ENCODE data around the gene MTA3.
"Not testable (repeated sequence)": the region's sequence is repeated elsewhere in the genome, so short reads cannot be mapped to it uniquely, and the experiment has no call there.

The MTA3 gene

DNA sequence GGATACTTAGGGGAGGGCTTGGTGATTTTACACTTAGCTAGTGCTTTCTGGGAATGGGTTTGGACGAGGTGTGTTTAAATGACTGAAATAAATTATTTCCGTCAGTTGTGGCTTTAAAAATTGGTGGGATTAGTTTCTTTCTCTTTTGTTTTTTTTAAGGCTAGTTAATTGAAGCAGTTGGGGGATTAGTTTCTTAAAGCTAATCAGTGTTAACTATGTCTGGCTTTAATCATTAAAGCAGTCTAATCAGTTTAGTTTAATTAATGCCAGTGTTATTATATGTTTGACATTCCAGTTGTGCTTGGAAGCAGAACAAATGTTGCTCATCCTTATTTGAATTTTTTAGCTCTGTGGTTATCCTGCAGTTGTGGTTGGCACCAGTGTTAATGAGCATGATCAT is 10.2 kb downstream of the MTA3 start:
- H2AFZ ChIP-seq, result no peak overlapping the region
- H3K4me3 ChIP-seq (ENCODE audit: low read depth, low read length), result no peak overlapping the region
- H3K36me3 ChIP-seq (ENCODE audit: control insufficient read depth, insufficient read depth, low read length), result no peaks in the 10 kb centered on the region
- TF ChIP-seq, protein P1, sequence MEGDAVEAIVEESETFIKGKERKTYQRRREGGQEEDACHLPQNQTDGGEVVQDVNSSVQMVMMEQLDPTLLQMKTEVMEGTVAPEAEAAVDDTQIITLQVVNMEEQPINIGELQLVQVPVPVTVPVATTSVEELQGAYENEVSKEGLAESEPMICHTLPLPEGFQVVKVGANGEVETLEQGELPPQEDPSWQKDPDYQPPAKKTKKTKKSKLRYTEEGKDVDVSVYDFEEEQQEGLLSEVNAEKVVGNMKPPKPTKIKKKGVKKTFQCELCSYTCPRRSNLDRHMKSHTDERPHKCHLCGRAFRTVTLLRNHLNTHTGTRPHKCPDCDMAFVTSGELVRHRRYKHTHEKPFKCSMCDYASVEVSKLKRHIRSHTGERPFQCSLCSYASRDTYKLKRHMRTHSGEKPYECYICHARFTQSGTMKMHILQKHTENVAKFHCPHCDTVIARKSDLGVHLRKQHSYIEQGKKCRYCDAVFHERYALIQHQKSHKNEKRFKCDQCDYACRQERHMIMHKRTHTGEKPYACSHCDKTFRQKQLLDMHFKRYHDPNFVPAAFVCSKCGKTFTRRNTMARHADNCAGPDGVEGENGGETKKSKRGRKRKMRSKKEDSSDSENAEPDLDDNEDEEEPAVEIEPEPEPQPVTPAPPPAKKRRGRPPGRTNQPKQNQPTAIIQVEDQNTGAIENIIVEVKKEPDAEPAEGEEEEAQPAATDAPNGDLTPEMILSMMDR (IDR thresholded peaks at IDR 0.05), result no peak
- H3K79me2 ChIP-seq, result peaks cover 6% of the 10 kb centered on the region
- H3K27ac ChIP-seq, result no peak overlapping the region
- no peak overlapping the region for H3K9ac ChIP-seq
- no peaks in the 10 kb centered on the region for H3K9me3 ChIP-seq (ENCODE audit: control insufficient read depth, low read length)
- no peaks in the 10 kb centered on the region for H3K4me1 ChIP-seq
- H3K27me3 ChIP-seq (ENCODE audit: control insufficient read depth, insufficient read depth, low read length), result no peaks in the 10 kb centered on the region
- no peak overlapping the region for H3K4me2 ChIP-seq (ENCODE audit: low read length)

- Histone ChIP-seq H3K4me3 (ENCODE audit: low read depth, low read length) (no peak overlapping the region), H3K27me3 (ENCODE audit: control insufficient read depth, insufficient read depth, low read length) (no peaks in the 10 kb centered on the region), H3K9ac (no peak overlapping the region), H3K4me1 (no peaks in the 10 kb centered on the region), H3K36me3 (ENCODE audit: control insufficient read depth, insufficient read depth, low read length) (no peaks in the 10 kb centered on the region), H3K27ac (no peak overlapping the region), H3K4me2 (ENCODE audit: low read length) (no peak overlapping the region), H3K9me3 (ENCODE audit: control insufficient read depth, low read length) (no peaks in the 10 kb centered on the region), H3K79me2 (peaks cover 3% of the 10 kb centered on the region), H2AFZ (no peak overlapping the region)
- TF ChIP-seq, protein P1 (IDR thresholded peaks at IDR 0.05), result no peak
Measured at GRCh38 chr2:42581257-42581656, 12.8 kb downstream of the MTA3 start.

DNA sequence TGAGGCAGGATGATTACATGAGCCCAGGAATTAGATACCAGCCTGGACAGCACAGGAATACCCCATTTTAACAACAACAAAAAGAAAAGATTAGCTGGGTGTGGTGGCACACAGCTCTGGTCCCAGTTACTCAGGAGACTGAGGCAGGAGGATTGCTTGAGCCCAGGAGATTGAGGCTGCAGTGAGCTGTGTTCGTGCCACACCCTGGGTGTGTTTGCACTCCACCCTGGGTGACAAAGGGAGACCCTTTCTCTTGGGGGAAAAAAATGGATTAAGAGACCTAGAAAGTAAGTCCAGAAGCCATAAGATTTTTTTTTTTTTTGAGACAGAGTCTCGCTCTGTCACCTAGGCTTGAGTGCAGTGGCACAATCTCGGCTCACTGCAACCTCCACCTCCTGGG is 16.2 kb downstream of the MTA3 start:
- H3K4me3 ChIP-seq (ENCODE audit: low read depth, low read length); H3K9me3 ChIP-seq (ENCODE audit: control insufficient read depth, low read length); H2AFZ ChIP-seq; H3K36me3 ChIP-seq (ENCODE audit: control insufficient read depth, insufficient read depth, low read length); H3K27ac ChIP-seq; H3K79me2 ChIP-seq; H3K4me2 ChIP-seq (ENCODE audit: low read length); H3K9ac ChIP-seq; H3K27me3 ChIP-seq (ENCODE audit: control insufficient read depth, insufficient read depth, low read length); H3K4me1 ChIP-seq: not testable (repeated sequence)

DNA sequence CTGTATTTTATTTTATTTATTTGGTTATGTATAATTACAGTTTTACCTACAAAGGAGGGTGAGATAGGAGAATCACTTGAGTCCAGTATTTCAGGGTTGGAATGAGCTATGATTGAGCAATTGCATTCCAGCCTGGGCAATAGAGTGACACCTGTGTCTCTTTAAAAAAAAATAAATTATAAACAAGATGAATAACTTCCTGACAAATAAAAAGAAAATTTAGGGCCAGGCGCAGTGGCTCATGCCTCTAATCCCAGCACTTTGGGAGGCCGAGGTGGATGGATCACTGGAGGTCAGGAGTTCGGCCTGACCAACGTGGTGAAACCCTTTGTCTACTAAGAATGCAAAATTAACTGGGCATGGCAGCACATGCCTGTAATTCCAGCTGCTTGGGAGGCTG is 17.3 kb downstream of the MTA3 start:
- Histone ChIP-seq H3K36me3 (ENCODE audit: control insufficient read depth, insufficient read depth, low read length) (no peaks in the 10 kb centered on the region), H3K79me2 (peaks cover 5% of the 10 kb centered on the region), H3K4me1 (no peaks in the 10 kb centered on the region), H3K27me3 (ENCODE audit: control insufficient read depth, insufficient read depth, low read length) (no peaks in the 10 kb centered on the region), H2AFZ (no peak overlapping the region), H3K9ac (no peak overlapping the region), H3K4me3 (ENCODE audit: low read depth, low read length) (no peak overlapping the region), H3K27ac (no peak overlapping the region), H3K9me3 (ENCODE audit: control insufficient read depth, low read length) (no peaks in the 10 kb centered on the region), H3K4me2 (ENCODE audit: low read length) (no peak overlapping the region)
- TF ChIP-seq, protein P1 (IDR thresholded peaks at IDR 0.05), result no peak

DNA sequence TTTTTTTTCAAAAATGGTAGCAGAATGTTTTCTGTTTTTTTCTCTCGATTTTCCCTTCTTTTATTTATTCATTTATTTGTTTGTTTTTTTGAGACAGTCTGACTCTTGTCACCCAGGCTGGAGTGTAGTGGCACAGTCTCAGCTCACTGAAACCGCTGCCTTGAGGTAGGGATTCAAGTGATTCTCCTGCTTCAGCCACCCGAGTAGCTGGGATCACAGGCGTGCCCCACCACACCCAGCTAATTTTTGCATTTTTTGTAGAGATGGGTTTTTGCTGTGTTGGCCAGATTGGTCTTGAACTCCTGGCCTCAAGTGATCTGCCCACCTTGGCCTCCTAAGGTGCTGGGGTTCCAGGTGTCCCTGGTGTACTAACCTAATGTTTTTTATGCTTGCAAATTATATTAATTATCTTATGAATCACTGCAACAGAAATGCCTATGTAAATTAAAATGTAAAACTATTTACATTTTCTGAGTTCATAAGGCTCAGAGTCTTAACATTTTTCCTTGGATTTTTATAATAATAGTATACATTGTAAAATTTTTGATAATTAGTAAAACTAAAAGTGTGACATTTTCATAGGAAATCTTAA is 19.2 kb downstream of the MTA3 start:
- H3K36me3 ChIP-seq (ENCODE audit: control insufficient read depth, insufficient read depth, low read length), result no peaks in the 10 kb centered on the region
- no peaks in the 10 kb centered on the region for H3K27me3 ChIP-seq (ENCODE audit: control insufficient read depth, insufficient read depth, low read length)
- peaks cover 16% of the 10 kb centered on the region for H3K79me2 ChIP-seq
- H3K4me3 ChIP-seq (ENCODE audit: low read depth, low read length), result no peak overlapping the region
- no peaks in the 10 kb centered on the region for H3K4me1 ChIP-seq
- H2AFZ ChIP-seq, result no peak overlapping the region
- no peaks in the 10 kb centered on the region for H3K9me3 ChIP-seq (ENCODE audit: control insufficient read depth, low read length)
- H3K4me2 ChIP-seq (ENCODE audit: low read length), result no peak overlapping the region
- H3K9ac ChIP-seq, result no peak overlapping the region
- H3K27ac ChIP-seq, result no peak overlapping the region
- TF ChIP-seq, protein P1 (IDR thresholded peaks at IDR 0.05), result no peak

Measured in parathyroid adenoma (tissue), 2 donors.